Activated CD8-positive, alpha-beta T cell treated with anti-CD3 and anti-CD28 coated beads, Interleukin-2, amount 10 ng/mL, durations not matched to agents 7 days and 5 days (primary cell): ENCODE data around the gene CCDC201. TPM values are rescaled to one million over a fixed set of nuclear protein-coding genes. Genes with fewer than 3 reads are reported as not detected.

Experiments
- ATAC-seq: fragments of 150-1000 bp; cut with Tn5 transposase; one replicate; pipeline ENCODE4 v1.10.0; 2021; ENCODE audit warnings: moderate library complexity
- CTCF ChIA-PET: fragments of 350-600 bp; sonication (Branson Sonifier 250); formaldehyde crosslinking; loops from one replicate; lab custom pipeline; 2021; ENCODE audit warnings: antibody characterized with exemption; lab: Charles Lee
- POLR2A ChIA-PET: fragments of 350-600 bp; sonication (Branson Sonifier 250); formaldehyde crosslinking; loops from one replicate; lab custom pipeline; 2021; ENCODE audit warnings: antibody characterized with exemption; lab: Charles Lee
- DNase-seq: peaks from one replicate; pipeline ENCODE4 v3.0.0-alpha.2; 2020
- H3K27ac Mint-ChIP-seq: one replicate; pipeline ENCODE4 v1.8.0; 2021; ENCODE audit warnings: mild to moderate bottlenecking, mixed read lengths
- H3K27me3 Mint-ChIP-seq: one replicate; pipeline ENCODE4 v1.8.0; 2021; ENCODE audit warnings: low read depth, mixed read lengths
- H3K36me3 Mint-ChIP-seq: one replicate; pipeline ENCODE4 v1.8.0; 2021; ENCODE audit warnings: low read depth, mixed read lengths
- H3K4me1 Mint-ChIP-seq: one replicate; pipeline ENCODE4 v1.8.0; 2021; ENCODE audit warnings: low read depth, mixed read lengths
- H3K4me3 Mint-ChIP-seq: one replicate; pipeline ENCODE4 v1.8.0; 2021; ENCODE audit warnings: mild to moderate bottlenecking, mixed read lengths
- H3K9me3 Mint-ChIP-seq: one replicate; pipeline ENCODE4 v1.8.0; 2022; ENCODE audit warnings: mixed read lengths; ENCODE audit not compliant: insufficient read depth
- total RNA-seq, 2 experiments: library from RNA; stranded (reverse); gene quantifications; one replicate each; pipeline ENCODE4 v1.2.3, GENCODE V29; 2021

The CCDC201 gene
- total RNA-seq, 2 experiments from 2014 or later = not detected

DNA sequence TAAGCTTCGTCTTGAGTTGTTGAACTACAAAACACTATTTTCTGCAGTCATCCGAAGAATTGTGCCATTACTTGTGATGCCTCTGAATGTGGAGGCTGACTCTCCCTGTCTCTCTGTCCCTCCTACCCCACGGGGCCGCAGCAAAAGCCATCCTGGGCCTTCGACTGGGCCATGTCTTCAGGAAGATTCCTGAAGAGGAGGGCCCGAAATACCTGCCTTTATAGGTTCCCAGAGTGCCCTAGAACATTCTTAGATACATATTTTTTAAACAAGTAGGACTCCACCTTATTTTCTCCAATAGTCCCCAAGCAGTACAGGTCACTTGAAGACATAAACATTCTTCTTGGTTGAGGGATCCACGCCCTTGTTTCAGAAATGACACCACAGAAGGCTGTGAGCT lies 40.1 kb upstream of the CCDC201 start:
- ChIA-PET POLR2A (no interaction called here), CTCF (interaction anchor here (2.0 kb wide), 1 partner anchor 10 kb away, joined by 8 read pairs; no protein-coding TSS in a partner anchor)
- Mint-ChIP-seq H3K4me1 (peaks cover 6% of the 10 kb centered on the region), H3K36me3 (no peaks in the 10 kb centered on the region), H3K27ac (no peak overlapping the region), H3K9me3 (no peaks in the 10 kb centered on the region), H3K4me3 (no peak overlapping the region), H3K27me3 (peaks cover 18% of the 10 kb centered on the region)
- DNase-seq = no peak
- no peak for ATAC-seq

DNA sequence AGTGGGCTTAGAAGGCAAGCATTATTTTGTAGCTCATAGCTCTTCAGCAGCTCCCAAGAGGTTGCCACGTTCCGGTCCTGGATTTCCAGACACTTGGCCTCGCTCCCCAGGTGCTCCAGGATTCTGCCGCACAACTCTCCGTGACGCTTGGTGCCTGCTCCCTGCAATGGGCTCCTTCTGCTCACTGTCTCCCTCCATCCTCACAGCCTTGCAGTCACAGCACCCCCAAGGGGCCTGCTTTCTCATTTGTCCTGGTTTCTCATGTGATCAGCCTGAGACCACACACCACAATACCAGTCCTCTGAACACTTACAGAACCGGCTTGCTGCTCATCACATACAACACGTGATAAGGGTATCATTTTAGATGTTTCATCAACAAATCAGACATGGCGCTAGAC lies 38.4 kb upstream of the CCDC201 start:
- no peak overlapping the region for H3K27ac Mint-ChIP-seq
- POLR2A ChIA-PET = no interaction called here

DNA sequence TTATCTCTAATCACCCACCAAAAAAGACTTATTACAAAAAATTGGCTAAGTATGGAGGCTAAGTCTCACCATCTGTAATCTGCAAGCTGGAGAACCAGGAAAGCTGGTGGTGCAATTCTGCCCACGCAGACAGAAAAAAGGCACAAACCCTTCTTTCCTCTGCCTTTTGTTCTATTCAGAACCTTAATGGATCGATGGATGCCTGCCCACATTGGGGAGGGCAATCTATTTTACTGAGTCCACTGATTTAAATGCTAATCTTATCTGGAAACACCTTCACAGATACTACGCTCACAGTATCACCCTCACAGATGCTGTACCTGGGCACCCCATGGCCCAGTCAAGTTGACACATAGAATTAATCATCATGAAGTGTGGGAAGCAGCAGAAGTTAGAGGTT lies 38.0 kb upstream of the CCDC201 start:
- no peak overlapping the region for H3K27ac Mint-ChIP-seq
- H3K27me3 Mint-ChIP-seq = peaks cover 17% of the 10 kb centered on the region
- H3K9me3 Mint-ChIP-seq = no peaks in the 10 kb centered on the region
- DNase-seq (no peak), ATAC-seq (no peak)
- CTCF ChIA-PET = no interaction called here
- H3K4me3 Mint-ChIP-seq = no peak overlapping the region
- POLR2A ChIA-PET = no interaction called here
- peaks cover 2% of the 10 kb centered on the region for H3K4me1 Mint-ChIP-seq
- no peaks in the 10 kb centered on the region for H3K36me3 Mint-ChIP-seq

More for the DNA sequence above, 38.4 kb upstream of the CCDC201 start:
- H3K36me3 Mint-ChIP-seq = no peaks in the 10 kb centered on the region
- DNase-seq = no peak
- no peak for ATAC-seq
- peaks cover 6% of the 10 kb centered on the region for H3K4me1 Mint-ChIP-seq
- peaks cover 17% of the 10 kb centered on the region for H3K27me3 Mint-ChIP-seq
- no peaks in the 10 kb centered on the region for H3K9me3 Mint-ChIP-seq
- CTCF ChIA-PET = no interaction called here
- no peak overlapping the region for H3K4me3 Mint-ChIP-seq

DNA sequence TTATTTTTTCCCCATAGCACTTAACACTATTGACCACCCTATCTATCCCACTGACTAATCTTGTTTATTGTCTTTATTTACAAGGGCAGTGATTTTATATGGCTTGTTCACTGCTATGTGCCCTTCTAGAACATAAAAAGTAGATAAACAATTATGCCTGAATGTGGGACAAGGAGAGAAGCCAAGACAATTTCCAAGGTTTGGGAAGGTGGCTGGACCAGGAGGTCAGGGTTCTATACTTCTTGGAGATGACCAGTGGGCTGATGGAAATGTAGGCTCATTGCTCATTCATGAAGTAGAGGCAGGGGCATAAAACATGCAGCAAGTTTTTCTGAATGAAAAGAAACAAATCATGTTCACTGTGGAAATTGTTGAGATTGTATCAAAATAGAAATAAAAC lies 36.7 kb upstream of the CCDC201 start:
- ATAC-seq = no peak
- H3K4me3 Mint-ChIP-seq = no peak overlapping the region
- H3K9me3 Mint-ChIP-seq = no peaks in the 10 kb centered on the region
- no peaks in the 10 kb centered on the region for H3K4me1 Mint-ChIP-seq
- POLR2A ChIA-PET = no interaction called here
- CTCF ChIA-PET = no interaction called here
- H3K27ac Mint-ChIP-seq = no peak overlapping the region
- H3K27me3 Mint-ChIP-seq = peaks cover 15% of the 10 kb centered on the region
- no peaks in the 10 kb centered on the region for H3K36me3 Mint-ChIP-seq
- no peak for DNase-seq

DNA sequence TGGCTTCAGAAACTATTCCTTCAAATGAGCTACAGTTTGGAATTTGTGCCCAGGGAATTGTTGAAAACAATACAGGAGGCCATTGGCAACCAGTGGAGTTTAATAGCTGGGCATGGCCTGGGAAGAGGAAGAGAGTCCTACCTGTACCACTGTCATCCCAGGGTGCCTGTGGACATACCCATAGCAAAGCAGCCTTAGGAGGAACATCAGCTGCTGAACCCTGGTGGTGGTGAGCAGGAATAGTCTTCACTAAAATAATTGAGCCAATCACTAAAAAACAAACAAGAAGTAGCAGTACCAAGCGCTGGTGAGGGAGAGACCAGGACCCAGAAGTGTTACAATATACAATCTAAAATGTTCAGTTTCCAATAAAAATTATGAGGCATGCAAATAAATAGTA lies 29.9 kb upstream of the CCDC201 start:
- no peak overlapping the region for H3K4me3 Mint-ChIP-seq
- no peaks in the 10 kb centered on the region for H3K36me3 Mint-ChIP-seq
- no peak overlapping the region for H3K27ac Mint-ChIP-seq
- DNase-seq (no peak), ATAC-seq (no peak)
- ChIA-PET CTCF (no interaction called here), POLR2A (no interaction called here)
- H3K27me3 Mint-ChIP-seq = peaks cover 21% of the 10 kb centered on the region
- H3K9me3 Mint-ChIP-seq = no peaks in the 10 kb centered on the region
- H3K4me1 Mint-ChIP-seq = no peaks in the 10 kb centered on the region

DNA sequence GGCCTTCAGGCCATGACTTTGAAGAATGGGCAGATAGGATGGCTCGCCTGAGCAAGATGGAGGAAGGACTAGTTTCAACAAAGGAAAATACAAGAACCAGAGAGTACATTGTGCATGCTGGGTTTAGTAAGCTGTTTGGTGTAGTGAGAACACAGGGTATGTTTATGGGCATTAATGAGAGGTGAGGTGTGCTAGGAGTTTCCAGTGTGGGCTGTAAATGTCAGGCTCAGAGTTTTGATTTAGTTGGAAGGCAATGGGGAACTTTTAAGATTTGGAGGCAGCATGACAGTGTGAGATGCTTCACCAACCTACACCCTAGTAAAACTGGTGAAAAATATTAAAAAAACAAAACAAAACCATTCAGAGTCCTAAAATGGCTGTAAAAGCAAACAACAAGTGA lies 28.7 kb upstream of the CCDC201 start:
- H3K4me3 Mint-ChIP-seq = no peak overlapping the region
- no peak for ATAC-seq
- no peaks in the 10 kb centered on the region for H3K4me1 Mint-ChIP-seq
- DNase-seq = peak; percentile 9
- CTCF ChIA-PET = no interaction called here
- H3K27me3 Mint-ChIP-seq = peaks cover 17% of the 10 kb centered on the region
- H3K27ac Mint-ChIP-seq = no peak overlapping the region
- POLR2A ChIA-PET = no interaction called here
- H3K9me3 Mint-ChIP-seq = no peaks in the 10 kb centered on the region
- no peaks in the 10 kb centered on the region for H3K36me3 Mint-ChIP-seq

DNA sequence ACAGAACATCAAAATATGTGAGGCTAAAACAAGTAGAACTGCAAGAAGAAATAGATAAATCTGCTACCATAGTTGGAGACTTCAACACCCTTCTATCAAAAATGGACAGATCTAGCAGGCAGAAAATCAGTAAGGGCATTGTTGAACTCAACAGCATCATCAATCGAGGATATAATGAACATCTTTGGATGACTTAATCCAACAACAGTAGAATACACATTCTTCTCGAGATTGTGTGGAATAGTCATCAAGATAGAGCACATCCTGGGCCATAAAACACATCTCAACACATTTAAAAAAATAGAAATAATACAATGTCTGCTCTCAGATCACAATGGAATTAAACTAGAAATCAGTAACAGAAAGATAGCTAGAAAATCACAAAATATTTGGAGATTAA lies 25.3 kb upstream of the CCDC201 start:
- Mint-ChIP-seq H3K36me3 (no peaks in the 10 kb centered on the region), H3K4me1 (no peaks in the 10 kb centered on the region), H3K27ac (no peak overlapping the region), H3K9me3 (no peaks in the 10 kb centered on the region), H3K4me3 (no peak overlapping the region), H3K27me3 (peaks cover 22% of the 10 kb centered on the region)
- ATAC-seq = no peak
- CTCF ChIA-PET = interaction anchor here (1.0 to 1.3 kb wide), 2 partner anchors 19 to 24 kb away, joined by 3 to 4 read pairs; no protein-coding TSS in a partner anchor
- POLR2A ChIA-PET = no interaction called here
- DNase-seq = no peak

DNA sequence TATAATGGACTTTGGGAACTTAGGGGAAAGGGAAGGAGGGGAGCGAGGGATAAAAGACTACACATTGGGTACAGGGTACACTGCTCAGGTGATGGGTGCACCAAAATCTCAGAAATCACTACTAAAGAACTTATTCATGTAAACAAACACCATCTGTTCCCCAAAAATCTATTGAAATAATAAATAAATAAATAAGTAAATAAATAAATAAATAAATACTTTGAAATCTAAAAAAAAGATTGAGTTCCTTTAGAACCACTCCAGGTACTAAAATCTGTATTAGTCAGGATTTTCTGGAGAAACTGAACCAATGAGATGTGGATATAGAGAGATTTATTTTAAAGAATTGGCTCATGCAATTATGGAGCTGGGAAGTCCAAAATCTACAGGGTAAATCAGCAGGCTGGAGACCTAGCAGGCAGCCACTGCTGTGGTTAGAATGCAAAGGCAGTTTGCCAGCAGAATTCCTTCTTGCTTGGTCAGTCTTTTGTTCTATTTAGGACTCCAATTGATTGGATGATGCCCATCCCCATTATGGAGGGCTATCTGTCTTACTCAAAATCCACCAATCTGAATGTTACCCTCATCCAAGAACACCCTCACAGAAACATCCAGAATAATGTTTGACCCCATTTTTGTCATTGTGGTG lies 24.3 kb upstream of the CCDC201 start:
- Mint-ChIP-seq H3K27me3 (peaks cover 22% of the 10 kb centered on the region), H3K9me3 (no peaks in the 10 kb centered on the region)

DNA sequence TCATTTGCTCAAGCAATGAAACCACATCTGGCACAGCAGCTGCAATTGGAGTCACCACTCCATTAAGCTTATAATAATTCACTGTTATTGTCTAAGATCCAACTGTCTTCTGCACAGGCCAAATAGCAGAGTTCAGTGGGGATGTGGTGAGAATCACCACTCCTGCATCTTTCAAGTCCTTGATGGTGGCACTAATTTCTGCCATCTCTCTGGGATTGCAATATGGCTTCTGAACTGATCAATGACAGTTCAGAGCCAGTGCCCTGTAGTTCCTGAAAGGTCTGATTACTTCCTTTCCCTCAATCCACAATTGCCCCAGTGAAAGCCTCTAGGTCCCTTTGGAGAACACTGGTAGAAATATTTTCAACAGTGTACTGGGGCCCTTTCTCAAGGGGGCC lies 21.8 kb upstream of the CCDC201 start:
- Mint-ChIP-seq H3K36me3 (no peaks in the 10 kb centered on the region), H3K4me3 (no peak overlapping the region), H3K9me3 (no peaks in the 10 kb centered on the region), H3K27me3 (peaks cover 26% of the 10 kb centered on the region), H3K4me1 (no peaks in the 10 kb centered on the region), H3K27ac (no peak overlapping the region)
- ChIA-PET POLR2A (no interaction called here), CTCF (no interaction called here)
- ATAC-seq (no peak), DNase-seq (no peak)

More for the DNA sequence above, 24.3 kb upstream of the CCDC201 start:
- Mint-ChIP-seq H3K4me1 (no peaks in the 10 kb centered on the region), H3K36me3 (no peaks in the 10 kb centered on the region), H3K27ac (no peak overlapping the region), H3K4me3 (no peak overlapping the region)
- ATAC-seq = no peak
- ChIA-PET CTCF (no interaction called here), POLR2A (no interaction called here)
- no peak for DNase-seq

DNA sequence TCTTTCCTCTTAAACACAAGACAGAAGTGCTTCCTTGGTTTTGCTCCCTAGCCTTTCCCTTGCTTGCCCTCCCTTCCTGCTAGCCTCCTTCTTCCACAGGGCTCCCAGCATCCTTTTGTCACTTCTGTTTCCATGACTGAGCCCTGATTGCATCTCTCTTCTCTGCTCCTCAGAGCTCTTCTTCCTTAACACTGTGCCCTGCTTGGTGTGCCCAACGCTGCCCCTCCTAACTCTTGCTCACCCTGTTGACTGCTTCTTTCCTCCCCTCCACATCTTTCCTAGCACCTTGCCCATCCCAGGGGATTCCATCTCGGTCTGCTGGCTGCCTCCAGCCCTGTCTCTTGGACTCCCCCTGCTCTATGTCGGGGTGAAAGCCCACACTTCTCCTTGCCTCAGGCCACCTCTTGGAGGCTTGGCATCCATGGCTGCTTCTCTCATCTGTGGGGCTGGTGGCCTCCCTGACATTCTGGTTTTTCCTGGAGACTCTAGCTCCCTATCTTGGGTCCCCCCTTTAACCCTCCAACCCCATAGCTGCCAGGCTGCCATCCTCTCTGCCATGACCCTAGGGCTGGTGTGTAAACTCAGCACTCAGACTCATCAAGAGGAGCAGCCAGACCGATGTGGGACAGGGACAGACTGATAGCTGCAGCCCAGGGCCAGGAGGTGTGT lies 21.2 kb upstream of the CCDC201 start:
- ChIA-PET CTCF (no interaction called here), POLR2A (no interaction called here)
- no peak for ATAC-seq
- Mint-ChIP-seq H3K27ac (no peak overlapping the region), H3K4me3 (no peak overlapping the region), H3K36me3 (no peaks in the 10 kb centered on the region), H3K4me1 (no peaks in the 10 kb centered on the region), H3K27me3 (peaks cover 32% of the 10 kb centered on the region), H3K9me3 (no peaks in the 10 kb centered on the region)
- DNase-seq = peak; percentile 13

DNA sequence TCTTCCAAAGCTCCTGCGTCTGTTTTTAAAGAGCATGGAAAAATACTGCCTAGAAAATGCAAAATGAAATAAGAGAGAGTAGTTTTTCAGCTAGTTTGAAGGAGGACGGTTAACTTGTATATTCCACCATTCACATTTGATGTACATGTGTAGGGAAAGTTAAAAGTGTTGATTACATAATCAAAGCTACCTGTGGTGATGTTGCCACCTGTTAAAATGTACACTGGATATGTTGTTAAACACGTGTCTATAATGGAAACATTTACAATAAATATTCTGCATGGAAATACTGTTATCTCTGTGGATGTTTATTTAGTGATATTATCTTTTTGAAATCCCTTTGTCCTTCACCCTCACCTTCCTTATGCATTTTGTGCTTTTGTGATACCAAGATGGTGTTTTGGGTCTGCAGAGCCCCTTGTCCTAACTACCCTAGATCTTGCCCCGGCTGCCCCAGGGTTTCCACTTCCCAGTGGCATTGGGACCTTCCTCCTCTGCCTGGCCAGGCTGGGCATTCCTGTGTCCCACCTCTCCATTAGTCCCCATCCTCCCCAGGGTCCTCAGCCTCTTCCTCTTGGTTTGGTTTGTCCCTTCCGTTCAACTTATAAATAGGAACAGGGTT lies 20.6 kb upstream of the CCDC201 start:
- Mint-ChIP-seq H3K9me3 (no peaks in the 10 kb centered on the region), H3K27me3 (peaks cover 33% of the 10 kb centered on the region), H3K4me3 (no peak overlapping the region), H3K27ac (no peak overlapping the region), H3K4me1 (no peaks in the 10 kb centered on the region), H3K36me3 (no peaks in the 10 kb centered on the region)
- POLR2A ChIA-PET = no interaction called here
- DNase-seq = peak; percentile 14
- ATAC-seq = no peak
- CTCF ChIA-PET = no interaction called here

DNA sequence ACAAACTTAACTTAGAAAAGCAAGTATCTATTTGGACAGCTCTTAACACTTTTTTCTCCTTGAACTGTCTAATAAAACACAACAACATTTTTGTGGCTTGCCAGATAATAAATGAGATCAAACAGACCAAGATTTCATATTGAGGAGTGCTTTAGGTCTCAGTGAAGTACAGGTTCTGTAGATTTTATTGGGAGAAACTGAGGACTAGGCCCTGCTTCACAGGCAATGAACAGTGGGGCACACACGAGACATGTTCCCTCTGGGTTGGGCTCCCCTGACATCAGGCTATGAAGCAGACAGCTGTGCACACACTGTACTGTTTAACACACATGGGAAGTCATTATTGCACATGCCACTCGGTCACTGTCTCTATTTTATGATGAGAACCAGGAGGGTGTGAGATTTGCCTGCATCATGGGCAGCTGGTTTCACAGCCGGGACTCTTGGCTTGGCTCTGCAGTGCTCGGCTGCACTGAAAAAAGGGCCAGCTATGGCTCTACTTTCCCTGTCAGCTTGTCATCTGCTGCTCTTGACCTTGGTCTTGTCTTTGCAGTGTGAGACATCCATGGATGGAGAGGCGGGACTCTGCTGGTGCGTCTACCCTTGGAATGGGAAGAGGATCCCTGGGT lies 19.6 kb upstream of the CCDC201 start:
- H3K36me3 Mint-ChIP-seq = no peaks in the 10 kb centered on the region
- H3K9me3 Mint-ChIP-seq = no peaks in the 10 kb centered on the region
- CTCF ChIA-PET = no interaction called here

More for the DNA sequence above, 19.6 kb upstream of the CCDC201 start:
- ATAC-seq (no peak), DNase-seq (peak; percentile 12)
- POLR2A ChIA-PET = no interaction called here
- Mint-ChIP-seq H3K4me1 (no peaks in the 10 kb centered on the region), H3K27ac (no peak overlapping the region), H3K4me3 (no peak overlapping the region), H3K27me3 (peaks cover 40% of the 10 kb centered on the region)
